H9 (cell line): Measurements from ENCODE around the gene ZFAND3. TPM values are rescaled to one million over a fixed set of nuclear protein-coding genes. Genes with fewer than 3 reads are reported as not detected.

ENCODE experiments used
- DNase-seq: peaks from one replicate; pipeline ENCODE4 v3.0.0-alpha.2; 2017
- H2AFZ ChIP-seq: one replicate; pipeline ENCODE4 v1.6.1; 2013; ENCODE audit warnings: mild to moderate bottlenecking, low read length, control low read depth, moderate library complexity
- H2AK5ac ChIP-seq: 2 replicates; pipeline ENCODE4 v1.6.1; 2013; ENCODE audit warnings: low read length, control low read depth, mixed read lengths; ENCODE audit not compliant: insufficient read length
- H2BK120ac ChIP-seq: one replicate; pipeline ENCODE4 v1.6.1; 2013; ENCODE audit warnings: low read depth, mild to moderate bottlenecking, low read length, control low read depth, inconsistent platforms; ENCODE audit not compliant: poor library complexity, severe bottlenecking
- H2BK12ac ChIP-seq: 2 replicates; pipeline ENCODE4 v1.6.1; 2013; ENCODE audit warnings: low read length, control low read depth, mixed read lengths, low read depth; ENCODE audit not compliant: insufficient read length
- H2BK15ac ChIP-seq: 2 replicates; pipeline ENCODE4 v1.6.1; 2013; ENCODE audit warnings: low read depth, low read length, control low read depth
- H2BK20ac ChIP-seq: one replicate; pipeline ENCODE4 v1.6.1; 2013; ENCODE audit warnings: low read depth, mild to moderate bottlenecking, low read length, control low read depth, inconsistent platforms; ENCODE audit not compliant: poor library complexity, severe bottlenecking
- H2BK5ac ChIP-seq: 2 replicates; pipeline ENCODE4 v1.6.1; 2013; ENCODE audit warnings: low read length, control low read depth, mixed read lengths; ENCODE audit not compliant: insufficient read length
- H3K14ac ChIP-seq: 2 replicates; pipeline ENCODE4 v1.6.1; 2013; ENCODE audit warnings: low read length, control low read depth; ENCODE audit not compliant: insufficient read depth
- H3K18ac ChIP-seq: 2 replicates; pipeline ENCODE4 v1.6.1; 2013; ENCODE audit warnings: low read depth, mild to moderate bottlenecking, mixed read lengths, low read length, control low read depth; ENCODE audit not compliant: insufficient read length
- H3K23ac ChIP-seq: 2 replicates; pipeline ENCODE4 v1.6.1; 2013; ENCODE audit warnings: low read length, control low read depth, mixed read lengths, low read depth; ENCODE audit not compliant: insufficient read length
- H3K23me2 ChIP-seq: 2 replicates; pipeline ENCODE4 v1.6.1; 2013; ENCODE audit warnings: low read depth, mild to moderate bottlenecking, mixed read lengths, low read length, control low read depth; ENCODE audit not compliant: insufficient read length, poor library complexity, severe bottlenecking
- H3K27ac ChIP-seq: 2 replicates; pipeline ENCODE4 v1.5.1; 2013; ENCODE audit warnings: low read length, control low read depth, mixed read lengths, low read depth; ENCODE audit not compliant: insufficient read length
- H3K27me3 ChIP-seq: 2 replicates; pipeline ENCODE4 v1.6.1; 2013; ENCODE audit warnings: low read length, control low read depth, inconsistent platforms; ENCODE audit not compliant: insufficient read depth
- H3K4ac ChIP-seq: 2 replicates; pipeline ENCODE4 v1.6.1; 2013; ENCODE audit warnings: low read depth, mild to moderate bottlenecking, control low read depth, inconsistent platforms, low read length, moderate library complexity
- H3K4me1 ChIP-seq: 2 replicates; pipeline ENCODE4 v1.6.1; 2013; ENCODE audit warnings: low read length, control low read depth, inconsistent platforms; ENCODE audit not compliant: insufficient read depth
- H3K4me2 ChIP-seq: 2 replicates; pipeline ENCODE4 v1.6.1; 2013; ENCODE audit warnings: low read length, control low read depth, mixed read lengths; ENCODE audit not compliant: insufficient read length, insufficient read depth
- H3K56ac ChIP-seq: 2 replicates; pipeline ENCODE4 v1.6.1; 2013; ENCODE audit warnings: low read depth, mild to moderate bottlenecking, mixed read lengths, low read length, control low read depth; ENCODE audit not compliant: insufficient read length
- H3K79me1 ChIP-seq: 2 replicates; pipeline ENCODE4 v1.6.1; 2013; ENCODE audit warnings: low read depth, mild to moderate bottlenecking, moderate library complexity, low read length, control low read depth, inconsistent platforms; ENCODE audit not compliant: insufficient read depth, poor library complexity, severe bottlenecking
- H3K79me2 ChIP-seq: 2 replicates; pipeline ENCODE4 v1.6.1; 2013; ENCODE audit warnings: low read length, control low read depth, inconsistent platforms; ENCODE audit not compliant: insufficient read depth
- H3K9ac ChIP-seq: 2 replicates; pipeline ENCODE4 v1.6.1; 2013; ENCODE audit warnings: low read length, control low read depth, mixed read lengths; ENCODE audit not compliant: insufficient read length; ENCODE audit errors: extremely low read depth
- H3K9me3 ChIP-seq: one replicate; pipeline ENCODE4 v1.6.1; 2013; ENCODE audit warnings: low read depth, low read length, inconsistent platforms; ENCODE audit not compliant: control insufficient read depth
- H3T11ph ChIP-seq: one replicate; pipeline ENCODE4 v1.6.1; 2013; ENCODE audit warnings: mild to moderate bottlenecking, low read length, control low read depth, inconsistent platforms
- H4K20me1 ChIP-seq: one replicate; pipeline ENCODE4 v1.6.1; 2013; ENCODE audit not compliant: control insufficient read depth, insufficient read length, insufficient read depth
- H4K5ac ChIP-seq: 2 replicates; pipeline ENCODE4 v1.6.1; 2013; ENCODE audit warnings: low read depth, mild to moderate bottlenecking, mixed read lengths, low read length, control low read depth; ENCODE audit not compliant: insufficient read length
- H4K8ac ChIP-seq: replicated peaks from 2 replicates; pipeline ENCODE4 v1.6.1; 2013; ENCODE audit warnings: low read length, control low read depth, mixed read lengths, low read depth; ENCODE audit not compliant: insufficient read length
- H4K91ac ChIP-seq: 2 replicates; pipeline ENCODE4 v1.6.1; 2013; ENCODE audit warnings: low read depth, mild to moderate bottlenecking, moderate library complexity, mixed read lengths, low read length, control low read depth; ENCODE audit not compliant: insufficient read length
- H3K27ac Mint-ChIP-seq, 3 experiments: 2 replicates in 2 of 3; 3 replicates in 1 of 3; pipeline ENCODE4 v1.8.0; 2020 to 2021; ENCODE audit warnings: mixed read lengths in 3 of 3, mild to moderate bottlenecking in 1 of 3, moderate library complexity in 1 of 3
- H3K27me3 Mint-ChIP-seq: 2 replicates; pipeline ENCODE4 v1.8.0; 2021; ENCODE audit warnings: low read depth, mild to moderate bottlenecking, moderate library complexity, mixed read lengths
- H3K36me3 Mint-ChIP-seq, 3 experiments: 2 replicates in 2 of 3; 3 replicates in 1 of 3; pipeline ENCODE4 v1.8.0; 2020 to 2021; ENCODE audit warnings: low read depth in 3 of 3, mixed read lengths in 3 of 3; ENCODE audit not compliant: insufficient read depth in 1 of 3
- H3K4me1 Mint-ChIP-seq, 2 experiments: 2 replicates each; pipeline ENCODE4 v1.8.0; 2020; ENCODE audit warnings: mixed read lengths in 2 of 2
- H3K4me3 Mint-ChIP-seq, 2 experiments: 2 replicates in 1 of 2; 3 replicates in 1 of 2; pipeline ENCODE4 v1.8.0; 2020 to 2021; ENCODE audit warnings: mild to moderate bottlenecking in 2 of 2, mixed read lengths in 2 of 2, moderate library complexity in 1 of 2
- H3K9me3 Mint-ChIP-seq, 2 experiments: 2 replicates in 1 of 2; 3 replicates in 1 of 2; pipeline ENCODE4 v1.8.0; 2020; ENCODE audit warnings: mild to moderate bottlenecking in 2 of 2, mixed read lengths in 2 of 2, moderate library complexity in 1 of 2
- CTCF ChIP-seq: fragments of 200-600 bp; sonication (generic); conservative IDR thresholded peaks from 3 replicates; pipeline ENCODE4 v1.8.0; 2021; ENCODE audit warnings: antibody characterized with exemption, mild to moderate bottlenecking
- WGBS: extraction: QIAGEN DNeasy Blood & Tissue Kit; methylation state at CpG from one replicate; pipeline ENCODE4 v1.1.7; 2013; ENCODE audit warnings: missing lambda C conversion rate, low lambda C conversion rate, mixed read lengths; ENCODE audit not compliant: insufficient read length; ENCODE audit errors: extremely low coverage; 5-methylcytosine and 5-hydroxymethylcytosine counted together
- total RNA-seq: library from RNA; stranded (reverse); gene quantifications from 2 replicates; pipeline ENCODE4 v1.2.1, GENCODE V29; 2021

The ZFAND3 gene
- total RNA-seq, 1 experiment from 2014 or later, result 57.7 TPM

DNA sequence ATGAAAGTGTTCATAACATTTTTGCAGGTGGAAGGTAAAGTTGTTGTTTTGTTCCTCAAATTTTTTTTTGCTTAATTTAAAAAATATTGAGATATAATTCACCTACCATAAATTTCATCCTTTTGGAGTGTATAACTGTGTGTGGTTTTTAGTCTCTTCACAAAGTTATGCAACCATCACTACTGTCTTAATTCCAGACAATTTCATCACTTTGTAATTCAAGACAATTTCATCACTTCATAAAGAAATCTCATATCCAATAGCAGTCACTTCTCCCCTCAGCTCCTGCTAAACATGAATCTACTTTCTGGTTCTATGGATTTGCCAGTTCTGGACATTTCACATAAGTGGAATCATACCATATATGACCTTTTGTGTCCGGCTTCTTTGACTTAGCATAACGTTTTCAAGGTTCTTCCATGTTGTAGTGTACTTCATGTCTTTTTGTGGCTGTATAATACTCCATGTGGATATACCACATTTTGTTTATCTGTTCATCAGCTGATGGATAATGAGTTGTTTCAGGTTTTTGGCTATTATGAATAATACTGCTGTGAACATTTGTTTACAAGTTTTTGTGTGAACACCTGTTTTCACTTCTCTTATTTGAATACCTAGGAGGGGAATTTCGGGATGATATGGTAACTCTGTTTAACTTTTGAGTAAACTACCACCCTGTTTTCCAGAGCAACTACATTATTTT lies 18.8 kb downstream of the ZFAND3 start:
- Histone ChIP-seq H3K4me2 (no peak overlapping the region), H3K18ac (no peak overlapping the region), H3K4ac (no peak overlapping the region), H3K4me1 (no peaks in the 10 kb centered on the region), H4K91ac (no peak overlapping the region), H4K20me1 (no peaks in the 10 kb centered on the region), H3K23me2 (no peaks in the 10 kb centered on the region), H2BK15ac (no peak overlapping the region), H2BK20ac (no peak overlapping the region), H4K8ac (no peak overlapping the region), H2BK12ac (no peak overlapping the region), H3K79me1 (peaks cover 4% of the 10 kb centered on the region), H3K9ac (no peak overlapping the region), H2AK5ac (no peak overlapping the region), H3K9me3 (peaks cover 8% of the 10 kb centered on the region), H2AFZ (no peak overlapping the region), H3K56ac (no peak overlapping the region), H3K79me2 (peaks cover 2% of the 10 kb centered on the region; the same call in 1 of the 2 replicates), H3T11ph (no peak overlapping the region), H4K5ac (no peak overlapping the region), H3K14ac (no peak overlapping the region), H3K23ac (no peak overlapping the region), H3K27me3 (no peaks in the 10 kb centered on the region), H2BK120ac (no peak overlapping the region), H2BK5ac (no peak overlapping the region), H3K27ac (no peak overlapping the region)
- no peaks in the 10 kb centered on the region for H3K4me1 Mint-ChIP-seq
- H3K9me3 Mint-ChIP-seq, result peaks cover 0 to 1% of the 10 kb centered on the region in 2 experiments; a peak in 3 of 5 replicates
- peaks cover 7 to 10% (median 10%) of the 10 kb centered on the region in 3 experiments; a peak in 6 of 7 replicates for H3K36me3 Mint-ChIP-seq
- H3K27me3 Mint-ChIP-seq, result no peaks in the 10 kb centered on the region
- no peak for TF ChIP-seq CTCF
- DNase-seq, result no peak
- H3K4me3 Mint-ChIP-seq, result no peak overlapping the region
- H3K27ac Mint-ChIP-seq, result no peak overlapping the region
- no CpG with 5 or more reads among the region's 3 CpGs for WGBS
